ENCODE measurements around the gene TACC3.
A peak's percentile ranks its signal among the peaks of the same experiment; 100 is the strongest.

TACC3 gene

GRCh38 chr4:1723131-1723801 lies 1.9 kb downstream of the TACC3 start:
- DNase-seq (ENCODE audit: low spot score): no peak

DNA sequence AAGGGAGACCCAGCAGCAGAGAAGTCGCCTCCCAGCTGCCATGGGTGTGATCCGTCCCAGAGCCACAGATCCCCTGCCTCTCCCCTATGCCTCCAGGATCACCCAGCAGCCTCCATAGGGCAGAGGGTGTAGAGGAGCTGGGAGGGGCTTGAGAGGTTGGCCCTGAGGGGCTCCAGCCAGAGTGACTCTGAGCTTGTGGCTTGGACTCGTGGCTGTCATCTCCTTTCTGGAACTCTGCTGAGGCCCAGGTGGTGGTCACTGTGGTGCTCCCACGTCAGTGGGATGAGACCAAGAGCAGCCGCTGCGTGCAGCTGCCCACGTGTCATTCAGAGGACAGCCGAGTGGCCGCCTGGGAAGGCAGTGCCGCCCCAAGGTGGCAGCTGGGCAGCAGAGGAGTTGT lies 4.2 kb downstream of the TACC3 start:
- no peak for DNase-seq (ENCODE audit: low spot score)

DNA sequence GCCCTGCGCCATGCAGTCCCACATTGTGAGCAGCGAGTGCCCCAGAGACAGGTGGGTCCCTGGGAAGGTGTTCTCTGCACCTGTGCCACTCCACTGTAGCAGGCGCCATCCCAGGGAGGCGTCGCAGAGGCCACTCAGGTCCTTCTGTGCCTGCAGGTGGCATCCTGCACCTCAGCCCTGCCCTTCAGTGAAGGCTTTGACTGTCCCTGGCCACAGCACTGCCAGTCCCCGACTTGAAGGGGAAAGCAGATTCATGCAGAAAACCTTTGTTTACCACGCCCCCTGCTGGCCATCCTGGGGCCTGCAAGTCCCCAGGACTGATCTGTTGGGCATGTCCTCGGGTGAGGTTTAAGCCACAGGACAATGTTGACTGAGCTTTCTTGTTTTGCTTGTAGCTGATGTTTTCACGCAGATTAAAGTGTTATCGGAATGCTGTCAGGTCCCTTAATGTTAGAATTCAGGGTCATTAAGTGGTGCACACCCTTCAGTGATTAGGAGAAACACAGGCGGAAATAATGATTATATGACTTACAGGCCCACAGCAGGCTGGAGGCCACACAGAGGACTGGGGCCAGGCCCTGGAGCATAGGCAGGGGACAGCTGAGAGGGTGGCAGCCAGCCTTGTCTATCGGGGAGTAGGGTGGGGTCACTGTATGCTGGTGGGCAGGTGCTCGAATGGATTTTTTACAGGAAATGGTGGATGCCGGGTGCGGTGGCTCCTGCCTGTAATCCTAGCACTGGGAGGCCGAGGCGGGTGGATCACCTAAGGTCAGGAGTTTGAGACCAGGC lies 5.0 kb downstream of the TACC3 start:
- DNase-seq (ENCODE audit: low spot score): peak; percentile 83

DNA sequence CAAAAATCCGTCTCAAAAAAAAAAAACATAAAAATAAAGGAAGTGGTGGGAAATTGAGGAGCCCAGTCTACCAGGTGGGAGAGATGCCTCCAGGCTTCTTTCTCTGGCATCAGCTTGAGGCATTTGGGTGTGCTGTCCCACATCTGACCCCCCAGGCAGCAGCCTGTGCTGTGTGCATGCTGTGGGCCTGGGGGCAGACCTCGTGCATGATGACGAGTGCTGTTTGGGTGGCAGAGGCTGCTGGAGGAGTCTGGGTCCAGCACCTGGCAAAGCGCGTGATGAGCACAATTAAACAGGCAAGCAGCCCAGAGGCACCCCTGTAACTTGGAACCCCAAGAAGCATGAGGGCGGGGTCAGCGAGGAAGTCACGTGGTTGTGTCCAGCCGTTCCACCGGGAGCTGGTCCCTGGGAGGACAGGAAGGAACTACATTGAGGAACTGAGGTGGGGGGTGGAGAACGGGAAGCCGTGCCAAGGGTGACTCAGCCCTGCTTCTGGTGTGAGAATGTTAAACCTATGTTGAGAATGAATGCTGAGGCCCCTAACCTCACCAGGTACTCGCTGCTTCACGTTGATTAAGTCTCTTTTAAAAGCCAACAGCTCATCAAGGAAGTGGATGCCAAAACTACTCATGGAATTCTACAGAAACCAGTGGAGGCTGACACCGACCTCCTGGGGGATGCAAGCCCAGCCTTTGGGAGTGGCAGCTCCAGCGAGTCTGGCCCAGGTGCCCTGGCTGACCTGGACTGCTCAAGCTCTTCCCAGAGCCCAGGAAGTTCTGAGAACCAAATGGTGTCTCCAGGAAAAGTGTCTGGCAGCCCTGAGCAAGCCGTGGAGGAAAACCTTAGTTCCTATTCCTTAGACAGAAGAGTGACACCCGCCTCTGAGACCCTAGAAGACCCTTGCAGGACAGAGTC lies 6.1 kb downstream of the TACC3 start:
- peak; percentile 38 for DNase-seq (ENCODE audit: low spot score)

DNA sequence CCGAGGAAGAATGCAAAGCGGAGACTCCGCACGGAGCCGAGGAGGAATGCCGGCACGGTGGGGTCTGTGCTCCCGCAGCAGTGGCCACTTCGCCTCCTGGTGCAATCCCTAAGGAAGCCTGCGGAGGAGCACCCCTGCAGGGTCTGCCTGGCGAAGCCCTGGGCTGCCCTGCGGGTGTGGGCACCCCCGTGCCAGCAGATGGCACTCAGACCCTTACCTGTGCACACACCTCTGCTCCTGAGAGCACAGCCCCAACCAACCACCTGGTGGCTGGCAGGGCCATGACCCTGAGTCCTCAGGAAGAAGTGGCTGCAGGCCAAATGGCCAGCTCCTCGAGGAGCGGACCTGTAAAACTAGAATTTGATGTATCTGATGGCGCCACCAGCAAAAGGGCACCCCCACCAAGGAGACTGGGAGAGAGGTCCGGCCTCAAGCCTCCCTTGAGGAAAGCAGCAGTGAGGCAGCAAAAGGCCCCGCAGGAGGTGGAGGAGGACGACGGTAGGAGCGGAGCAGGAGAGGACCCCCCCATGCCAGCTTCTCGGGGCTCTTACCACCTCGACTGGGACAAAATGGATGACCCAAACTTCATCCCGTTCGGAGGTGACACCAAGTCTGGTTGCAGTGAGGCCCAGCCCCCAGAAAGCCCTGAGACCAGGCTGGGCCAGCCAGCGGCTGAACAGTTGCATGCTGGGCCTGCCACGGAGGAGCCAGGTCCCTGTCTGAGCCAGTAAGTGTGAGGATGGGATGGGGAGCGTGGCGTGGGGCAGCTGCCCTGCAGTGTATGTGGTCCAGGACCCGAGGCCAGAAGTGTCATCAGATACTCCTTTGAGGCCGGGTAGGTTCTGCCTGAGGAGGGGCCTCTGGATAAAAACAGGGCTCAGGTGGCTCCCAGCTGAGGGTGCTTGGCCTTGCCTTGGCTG lies 7.0 kb downstream of the TACC3 start:
- no peak for DNase-seq (ENCODE audit: low spot score)

- no peak for DNase-seq (ENCODE audit: low spot score)
Measured at GRCh38 chr4:1730532-1731135, 9.3 kb downstream of the TACC3 start.

- DNase-seq (ENCODE audit: low spot score): no peak
Measured at GRCh38 chr4:1731180-1731579, 9.9 kb downstream of the TACC3 start.

DNA sequence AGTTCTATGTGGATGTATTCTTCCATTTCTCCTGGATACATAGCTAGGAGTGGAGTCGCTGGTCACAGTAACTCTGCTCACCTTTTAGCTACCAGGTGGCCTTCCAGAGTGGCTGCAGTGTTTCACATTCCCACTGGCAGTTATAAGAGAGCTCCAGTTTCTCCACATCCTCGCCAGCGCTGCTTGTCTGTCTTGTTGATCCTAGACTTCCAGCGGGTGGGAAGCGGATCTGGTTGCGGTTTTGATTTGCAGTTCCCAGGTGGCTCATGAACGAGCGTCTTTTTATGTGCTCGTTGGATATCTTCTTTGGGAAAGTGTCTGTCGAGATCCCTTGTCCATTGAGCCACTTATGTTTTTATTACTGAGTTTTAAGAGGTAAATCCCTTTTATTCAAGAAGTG lies 11.6 kb downstream of the TACC3 start:
- no peak for DNase-seq (ENCODE audit: low spot score)

- DNase-seq (ENCODE audit: low spot score): no peak
Measured at GRCh38 chr4:1735215-1735614, 13.9 kb downstream of the TACC3 start.

- DNase-seq (ENCODE audit: low spot score): no peak
Measured at GRCh38 chr4:1736812-1737211, 15.5 kb downstream of the TACC3 start.

DNA sequence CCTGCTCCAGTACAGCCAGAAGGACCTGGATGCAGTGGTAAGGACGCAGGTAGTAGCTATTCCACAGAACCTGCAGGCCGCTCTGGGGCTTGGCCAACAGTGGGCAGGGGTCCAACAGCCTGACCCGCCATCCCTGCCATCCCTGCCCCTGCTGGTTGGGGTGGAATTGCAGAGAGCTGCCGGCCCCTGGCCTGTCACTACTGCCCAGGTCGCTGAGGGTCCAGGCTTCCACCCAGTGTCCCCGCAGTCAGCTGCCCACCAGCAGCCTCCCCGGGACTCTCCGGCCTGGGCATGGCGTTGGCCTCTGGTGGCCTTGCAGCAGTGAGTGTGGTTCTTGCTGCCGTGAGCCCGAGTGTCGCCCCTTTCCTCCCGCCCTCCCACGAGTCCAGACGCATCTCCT lies 16.3 kb downstream of the TACC3 start:
- no peak for DNase-seq (ENCODE audit: low spot score)

- no peak for DNase-seq (ENCODE audit: low spot score)
Measured at GRCh38 chr4:1738410-1738809, 17.1 kb downstream of the TACC3 start.

DNA sequence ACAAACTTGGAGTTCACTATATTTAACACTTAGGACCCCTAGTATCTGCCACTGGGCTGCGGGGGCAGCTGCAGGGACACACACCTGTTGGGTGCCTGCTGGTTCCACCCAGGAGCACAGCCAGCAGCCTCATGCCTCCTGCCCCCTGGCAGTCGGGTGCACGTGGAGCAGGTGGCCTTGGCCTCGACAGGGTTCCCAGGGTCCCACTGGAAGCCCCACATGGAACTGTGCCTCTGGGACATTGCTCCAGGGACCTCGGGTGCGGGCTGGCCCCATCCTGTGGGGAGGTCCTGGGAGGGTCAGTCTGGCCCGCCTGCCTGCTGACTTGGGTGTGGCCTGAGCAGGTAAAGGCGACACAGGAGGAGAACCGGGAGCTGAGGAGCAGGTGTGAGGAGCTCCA lies 18.0 kb downstream of the TACC3 start:
- no peak for DNase-seq (ENCODE audit: low spot score)

DNA sequence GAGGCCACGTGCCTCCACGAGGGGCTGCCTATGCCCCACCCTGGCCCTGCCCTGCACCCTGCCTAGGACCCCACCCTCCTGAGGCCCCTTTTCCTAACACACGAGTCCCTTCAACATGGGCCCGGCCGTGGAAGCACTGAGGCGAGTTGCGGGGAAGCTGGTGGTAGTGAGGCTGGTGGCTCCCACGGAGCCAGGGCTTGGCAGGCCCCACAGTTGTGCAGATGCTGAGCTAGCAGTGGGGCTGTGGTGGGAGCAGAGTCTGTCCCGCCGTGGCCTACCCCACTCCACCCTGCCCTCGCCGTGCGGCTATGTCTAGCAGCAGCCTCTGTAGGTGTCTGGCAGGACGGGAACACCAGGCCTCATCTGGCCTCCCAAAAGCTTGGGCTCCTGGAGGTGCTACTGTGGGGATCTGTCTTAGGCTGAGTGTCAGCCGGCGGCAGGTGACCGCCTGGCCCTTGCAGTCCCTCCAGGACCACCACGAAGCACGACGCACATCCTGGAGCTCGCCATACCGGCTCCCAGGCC lies 18.8 kb downstream of the TACC3 start:
- DNase-seq (ENCODE audit: low spot score): no peak

GRCh38 chr4:1741208-1741607 lies 19.9 kb downstream of the TACC3 start:
- DNase-seq (ENCODE audit: low spot score): no peak

- DNase-seq (ENCODE audit: low spot score): no peak
Measured at GRCh38 chr4:1743551-1743950, 22.2 kb downstream of the TACC3 start.

DNA sequence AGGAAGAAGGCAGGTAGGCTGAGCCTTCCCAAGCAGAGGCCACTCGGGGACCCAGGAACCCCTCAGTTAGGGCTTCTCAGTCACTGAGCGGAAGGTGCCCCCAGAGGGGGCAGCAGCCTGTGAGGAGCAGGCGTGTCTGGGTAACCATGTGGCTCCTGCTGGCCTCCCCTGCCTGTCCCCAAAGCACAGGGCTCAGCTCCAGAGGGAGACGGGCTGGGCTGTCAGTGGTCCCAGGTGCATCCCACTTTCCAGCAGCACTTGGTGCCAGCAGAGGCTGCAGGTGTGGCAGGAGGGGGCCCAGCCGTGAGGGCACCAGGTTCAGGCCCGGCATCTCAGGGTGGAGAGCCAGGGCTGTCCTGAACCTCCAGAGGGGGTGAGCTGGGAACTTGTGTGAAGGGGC lies 22.7 kb downstream of the TACC3 start:
- no peak for DNase-seq (ENCODE audit: low spot score)

DNA sequence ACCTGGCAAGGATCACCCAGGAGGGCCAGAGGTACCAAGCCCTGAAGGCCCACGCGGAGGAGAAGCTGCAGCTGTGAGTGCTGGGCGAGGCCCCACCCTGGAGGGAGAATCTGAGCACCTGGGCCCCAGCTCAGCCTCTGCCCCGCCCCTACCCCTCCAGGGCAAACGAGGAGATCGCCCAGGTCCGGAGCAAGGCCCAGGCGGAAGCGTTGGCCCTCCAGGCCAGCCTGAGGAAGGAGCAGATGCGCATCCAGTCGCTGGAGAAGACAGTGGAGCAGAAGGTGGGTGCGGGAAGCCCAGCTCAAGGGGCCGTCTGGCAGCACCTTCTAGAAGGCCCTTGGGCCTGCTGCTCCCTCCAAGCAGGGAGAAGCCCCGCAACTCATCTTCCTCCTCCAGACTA lies 23.2 kb downstream of the TACC3 start:
- DNase-seq (ENCODE audit: low spot score): no peak

GRCh38 chr4:1745165-1745564 lies 23.8 kb downstream of the TACC3 start:
- DNase-seq (ENCODE audit: low spot score): no peak

DNA sequence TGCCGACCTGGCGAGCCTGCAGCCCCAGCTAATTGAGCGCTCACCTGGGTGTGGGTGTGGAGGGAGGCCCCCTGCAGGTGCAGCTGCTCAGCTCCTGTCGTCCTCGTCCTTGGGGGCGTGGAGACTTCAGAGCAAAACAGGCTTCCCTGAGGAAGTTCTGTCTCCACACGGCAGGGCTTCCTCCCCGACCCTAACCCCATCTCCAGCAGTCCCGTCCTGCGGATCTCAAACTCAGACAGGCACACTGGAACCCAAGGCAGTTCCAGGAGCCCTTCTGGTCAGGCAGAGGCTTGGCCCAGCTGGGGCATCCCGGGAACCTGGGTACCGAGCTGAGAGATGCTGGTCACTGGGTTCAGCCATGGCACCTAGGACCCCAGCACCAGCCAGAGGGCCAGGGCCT lies 24.4 kb downstream of the TACC3 start:
- DNase-seq (ENCODE audit: low spot score): no peak

DNA sequence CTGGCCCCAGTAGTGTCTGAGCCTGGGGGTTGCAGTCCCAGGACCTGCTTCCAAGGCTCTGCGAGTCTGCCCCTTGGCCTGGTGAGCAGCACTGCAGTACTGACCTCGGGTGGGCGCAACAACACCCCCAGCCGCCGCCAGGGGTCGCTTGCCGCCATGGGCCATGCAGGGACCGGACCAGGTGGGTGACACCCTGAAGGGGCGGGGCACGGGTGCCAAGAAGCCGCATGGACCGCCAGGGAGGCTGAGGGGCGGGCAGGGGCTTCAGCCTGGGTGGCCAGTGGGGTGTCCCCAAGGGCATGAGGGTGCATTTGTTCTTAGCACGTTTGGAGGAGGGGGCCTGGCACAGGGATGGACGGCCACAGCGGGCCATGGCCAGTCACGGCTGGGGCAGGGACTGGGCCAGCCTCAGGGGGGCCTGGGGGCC lies 25.0 kb downstream of the TACC3 start:
- DNase-seq (ENCODE audit: low spot score): peak; percentile 82

All from AG08395 (cell line).